NCI-H146 treated with DMSO at 0.1 percent for 48 hours (cell line): ENCODE results near the gene SPTSSA.
A peak's percentile ranks its signal among the peaks of the same experiment; 100 is the strongest.
"Not testable (repeated sequence)": the region's sequence is repeated elsewhere in the genome, so short reads cannot be mapped to it uniquely, and the experiment has no call there.

Experiments used
- DNase-seq: peaks from one replicate; lab custom pipeline; 2025; ENCODE audit not compliant: unreplicated experiment; lab: John Stamatoyannopoulos, UW

SPTSSA gene

DNA sequence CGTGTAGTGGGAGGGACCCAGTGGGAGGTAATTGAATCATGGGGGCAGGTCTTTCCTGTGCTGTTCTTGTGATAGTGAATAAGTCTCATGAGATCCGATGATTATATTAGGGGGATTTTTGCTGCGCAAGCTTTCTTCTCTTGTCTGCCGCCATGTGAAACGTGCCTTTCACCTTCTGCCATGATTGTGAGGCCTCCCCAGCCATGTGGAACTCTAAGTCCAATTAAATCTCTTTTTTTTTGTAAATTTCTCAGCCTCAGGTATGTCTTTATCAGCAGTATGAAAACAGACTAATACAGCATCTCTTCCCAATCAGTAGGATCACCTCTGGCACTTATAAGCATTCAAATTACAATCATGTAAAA, 34.0 kb downstream of the SPTSSA start:
- not testable (repeated sequence) for DNase-seq

DNA sequence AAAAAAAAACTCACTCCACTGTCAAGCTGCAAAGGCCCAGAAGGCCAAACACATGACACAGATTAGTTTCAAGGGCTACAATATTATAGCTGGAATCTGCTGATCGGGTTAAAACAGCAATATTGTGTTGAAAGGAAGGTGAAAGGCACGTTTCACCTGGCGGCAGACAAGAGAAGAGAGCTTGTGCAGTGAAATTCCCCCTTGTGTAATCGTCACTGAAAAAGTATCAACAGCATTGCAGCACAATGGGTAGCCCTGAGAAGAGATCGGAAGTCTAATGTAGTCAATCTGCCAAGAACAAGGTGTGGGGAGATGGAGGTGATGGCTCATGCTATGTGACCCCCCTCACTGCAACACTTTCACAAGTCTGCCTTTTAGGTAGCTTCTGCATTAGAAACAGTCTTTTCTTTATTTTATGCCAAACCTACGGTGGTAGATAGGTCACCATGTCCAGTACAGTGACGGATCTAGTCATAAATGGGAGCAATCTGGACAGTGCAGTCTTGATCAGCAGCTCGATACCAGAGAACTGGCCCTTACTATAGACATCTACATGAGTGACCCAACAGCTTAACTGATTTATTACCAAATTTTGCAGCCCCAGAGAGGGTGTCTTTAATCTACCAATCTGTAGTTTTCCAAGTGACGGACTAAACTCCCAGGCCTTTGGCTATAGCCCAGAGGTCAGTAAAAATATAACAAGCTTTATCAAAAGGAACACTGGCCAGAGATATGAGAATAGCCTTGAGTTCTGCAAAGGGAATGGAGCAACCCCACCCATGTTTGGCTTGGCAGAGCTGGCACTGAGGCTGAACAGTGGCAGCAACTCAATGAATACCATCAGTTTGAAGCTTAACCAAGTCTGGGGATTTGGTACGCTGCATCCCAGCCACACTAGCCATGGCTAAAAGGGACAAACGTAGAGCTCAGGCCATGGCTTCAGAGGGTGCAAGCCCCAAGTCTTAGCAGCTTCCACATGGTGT, 35.4 kb downstream of the SPTSSA start:
- DNase-seq, result no peak

DNA sequence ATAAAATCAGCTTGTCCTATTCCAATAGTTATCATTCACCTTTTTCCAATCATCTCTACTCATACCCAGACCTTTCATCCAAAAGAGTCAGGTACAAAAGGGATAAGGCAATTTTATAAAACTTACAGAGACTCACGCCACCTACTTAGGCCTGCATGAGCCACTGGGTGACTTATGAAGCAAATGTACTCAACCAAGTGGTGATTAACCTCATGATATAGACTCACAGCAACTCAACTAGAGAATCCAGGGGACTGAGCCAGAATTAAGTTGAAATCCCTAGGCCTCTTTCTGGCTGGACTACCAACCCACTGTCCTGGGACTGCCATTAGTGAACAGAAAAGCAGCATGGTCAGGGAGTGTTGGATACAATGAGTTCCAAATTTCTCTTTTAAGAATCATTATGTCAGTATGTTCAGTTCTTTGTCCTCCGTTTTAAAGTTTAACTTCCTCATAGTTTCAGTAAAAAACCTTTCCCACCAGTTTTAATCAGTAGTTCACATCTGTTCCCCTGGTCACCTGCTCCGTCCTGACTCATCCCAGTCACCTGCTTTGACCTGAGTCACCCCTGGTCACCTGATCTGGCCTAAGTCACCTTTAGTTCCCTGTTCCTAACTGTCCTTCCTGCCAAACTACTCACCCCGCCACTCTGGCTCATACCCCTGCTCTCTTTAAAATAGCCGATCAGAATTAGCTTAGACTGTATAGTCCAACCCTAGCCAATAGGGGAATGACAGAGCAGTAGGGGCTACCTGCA, 36.8 kb downstream of the SPTSSA start:
- no peak for DNase-seq

DNA sequence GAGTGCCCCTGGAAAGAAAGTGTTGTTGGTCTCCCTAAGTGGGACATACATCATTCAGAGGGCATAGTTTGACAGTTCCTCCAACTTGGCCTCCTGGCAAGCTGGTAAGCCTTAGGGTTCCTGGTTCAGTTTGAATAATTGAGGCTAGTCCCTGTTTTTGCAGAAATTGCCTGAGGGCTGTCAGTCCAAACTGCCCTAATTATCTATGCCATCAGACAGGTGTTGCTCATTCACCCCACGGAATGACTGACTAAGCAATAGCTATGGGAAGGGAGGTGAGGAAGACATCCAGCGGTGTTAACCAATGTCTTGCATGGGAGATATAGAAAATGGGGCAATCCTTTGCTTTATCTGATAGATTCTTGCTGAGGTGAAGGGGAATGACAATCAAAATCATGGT, 37.6 kb downstream of the SPTSSA start:
- DNase-seq, result peak; percentile 3

DNA sequence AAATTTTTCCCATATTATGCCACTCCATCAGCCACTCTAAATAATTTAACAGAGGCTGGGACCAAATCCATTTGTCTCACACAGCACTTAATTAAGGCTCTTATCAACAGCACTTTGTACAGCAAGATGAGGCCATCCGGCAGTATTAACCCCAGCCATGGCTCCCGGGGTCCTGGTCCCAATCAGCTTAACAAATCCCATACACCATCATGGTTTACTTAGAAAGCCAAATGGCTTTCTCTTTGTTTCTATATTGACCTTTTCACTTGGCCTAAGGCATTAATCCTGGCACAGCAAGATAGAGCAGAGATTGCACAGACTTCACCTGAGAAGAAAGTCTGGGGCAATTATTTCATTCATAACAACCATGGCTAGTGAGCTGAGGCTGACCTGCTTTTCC, 38.6 kb downstream of the SPTSSA start:
- peak; percentile 51 for DNase-seq

DNA sequence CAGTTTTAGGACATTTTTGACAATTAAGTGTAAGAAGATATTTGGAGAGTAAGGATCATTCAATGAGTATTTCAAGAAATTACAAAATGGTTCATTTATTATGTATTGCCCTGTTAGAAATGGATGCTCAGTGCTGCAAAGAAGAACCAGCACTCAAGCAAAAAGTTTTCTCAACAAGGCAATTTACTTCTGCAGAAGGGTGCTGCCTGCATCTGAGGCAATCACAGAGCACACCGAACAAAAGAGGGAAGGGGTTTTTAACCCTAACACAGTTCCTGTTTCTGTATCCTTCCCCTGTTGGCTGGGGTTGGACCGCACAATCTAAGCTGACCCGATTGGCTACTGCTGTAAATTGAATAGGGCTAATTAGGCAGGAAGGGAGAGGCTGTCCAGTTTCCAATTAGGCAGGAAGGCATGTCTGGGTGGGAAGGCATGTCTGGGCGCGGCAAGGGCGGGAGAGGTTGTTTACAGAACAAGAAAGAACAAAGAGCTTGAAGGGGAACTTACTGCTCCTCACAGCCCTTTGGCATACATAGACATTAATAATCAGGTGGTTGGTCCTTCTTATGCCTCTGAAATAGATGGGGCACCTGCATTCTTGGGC, 41.4 kb downstream of the SPTSSA start:
- DNase-seq, result no peak

DNA sequence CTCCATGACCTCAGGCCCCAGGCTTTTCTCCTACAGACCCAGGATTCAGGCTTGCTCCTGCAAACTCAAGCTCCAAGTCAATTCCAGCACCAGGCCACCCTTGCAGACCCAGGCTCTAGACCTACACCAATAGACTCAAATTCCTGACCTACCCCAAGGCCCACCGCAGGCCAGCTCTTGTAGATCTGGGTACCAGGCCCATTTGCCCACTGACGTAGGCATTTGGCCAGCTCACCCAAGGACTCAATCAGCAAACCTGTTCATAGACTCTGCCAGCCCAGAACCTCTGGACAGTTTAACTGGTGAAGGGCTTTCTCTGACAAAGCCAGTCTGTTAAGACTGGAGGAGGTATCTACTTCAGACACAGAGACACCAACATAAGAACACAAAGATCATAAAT, 52.3 kb downstream of the SPTSSA start:
- DNase-seq, result no peak

DNA sequence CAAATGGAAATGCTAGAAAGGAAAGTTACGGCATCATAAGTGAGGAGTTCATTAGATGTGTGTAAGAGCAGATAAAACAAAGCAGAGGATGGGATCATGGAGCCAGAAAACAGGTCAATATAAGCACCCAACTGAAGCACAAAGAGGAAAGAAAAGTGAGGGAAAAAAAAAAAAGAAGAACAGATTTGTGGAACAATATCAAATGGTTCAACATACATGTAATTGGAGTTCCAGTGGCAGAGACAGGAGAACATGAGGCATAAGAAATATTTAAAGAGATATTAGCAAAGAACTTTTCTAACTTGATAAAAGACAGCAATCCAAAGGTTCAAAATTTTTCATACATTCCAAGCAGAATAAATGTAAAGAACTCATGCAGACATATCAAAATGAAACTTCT, 54.1 kb downstream of the SPTSSA start:
- no peak for DNase-seq

DNA sequence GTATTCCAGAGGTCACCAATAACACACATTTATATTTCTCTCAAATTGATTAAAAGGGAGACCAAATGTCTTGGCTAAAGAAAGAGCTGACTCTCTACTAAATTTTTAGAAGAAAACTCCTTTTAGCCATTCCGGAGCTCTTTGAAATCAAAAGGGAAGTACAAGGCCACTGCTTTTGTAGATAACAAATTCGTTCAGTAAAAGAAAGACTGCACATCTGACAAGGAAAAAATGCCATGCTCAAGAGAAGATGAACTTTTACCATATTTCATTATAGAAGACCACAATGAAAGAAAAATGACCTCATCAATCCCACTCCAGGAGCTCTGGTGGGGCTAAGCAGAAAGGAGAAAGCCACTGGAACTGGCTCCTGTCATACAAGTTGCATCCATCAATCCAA, 57.6 kb downstream of the SPTSSA start:
- DNase-seq, result no peak

DNA sequence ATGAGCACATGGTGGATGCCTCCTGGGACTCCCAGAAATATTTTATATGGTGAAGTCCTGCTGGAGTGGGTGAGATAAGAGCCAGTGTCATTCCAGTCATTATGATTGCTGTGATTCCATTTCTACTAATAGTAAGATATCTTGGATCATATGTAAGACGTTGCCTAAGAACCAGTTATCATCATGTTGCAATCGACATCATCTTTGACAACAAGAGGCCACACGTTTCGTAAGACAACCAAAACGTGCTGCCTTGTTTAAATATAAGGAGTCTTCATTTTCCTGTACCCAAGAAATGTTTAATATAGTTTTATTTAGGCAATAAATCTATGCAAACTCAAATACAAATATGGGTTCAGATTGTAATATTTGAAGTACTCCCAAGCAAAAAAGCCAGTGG, 58.4 kb downstream of the SPTSSA start:
- no peak for DNase-seq

DNA sequence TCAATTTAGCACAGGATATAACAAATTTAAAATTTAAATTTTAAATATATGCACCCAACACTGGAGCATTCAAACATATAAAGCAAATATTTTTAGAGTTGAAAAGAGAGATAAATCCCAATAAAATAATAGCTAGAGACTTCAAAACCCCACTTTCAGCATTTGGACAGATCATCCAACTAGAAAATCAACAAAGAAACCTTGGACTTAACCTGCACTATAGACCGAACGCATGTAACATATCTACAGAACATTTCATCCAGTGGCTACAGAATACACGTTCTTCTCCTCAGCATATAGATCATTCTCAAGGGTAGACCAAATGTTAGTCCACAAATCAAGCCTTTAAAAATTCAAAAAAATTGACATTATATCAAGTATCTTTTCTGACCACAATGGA, 64.0 kb downstream of the SPTSSA start:
- DNase-seq, result no peak

DNA sequence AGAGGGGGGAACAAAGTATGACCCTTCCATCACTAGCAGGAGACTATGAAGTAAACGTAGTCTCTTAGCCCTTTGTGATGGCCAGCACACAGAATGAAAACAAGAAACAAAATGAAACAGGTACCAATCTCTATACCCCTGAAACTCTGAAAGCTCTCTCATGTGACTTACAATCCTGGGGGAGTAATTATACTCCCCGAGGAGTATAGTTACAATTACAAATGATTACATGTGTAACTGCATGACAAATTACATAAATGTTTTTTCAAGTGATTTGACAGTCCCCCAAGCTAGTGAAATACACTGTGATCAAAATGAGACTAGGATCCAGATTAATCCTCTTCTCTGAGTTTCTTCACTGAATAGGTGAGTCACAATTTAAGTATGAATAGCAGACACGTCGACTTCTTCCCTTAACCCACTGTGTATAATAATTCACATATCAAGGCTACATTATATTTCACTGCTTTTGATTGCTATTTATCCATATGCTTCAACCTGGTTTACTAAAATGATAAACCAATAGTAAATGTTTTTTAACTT, 74.0 kb downstream of the SPTSSA start:
- DNase-seq, result no peak

DNA sequence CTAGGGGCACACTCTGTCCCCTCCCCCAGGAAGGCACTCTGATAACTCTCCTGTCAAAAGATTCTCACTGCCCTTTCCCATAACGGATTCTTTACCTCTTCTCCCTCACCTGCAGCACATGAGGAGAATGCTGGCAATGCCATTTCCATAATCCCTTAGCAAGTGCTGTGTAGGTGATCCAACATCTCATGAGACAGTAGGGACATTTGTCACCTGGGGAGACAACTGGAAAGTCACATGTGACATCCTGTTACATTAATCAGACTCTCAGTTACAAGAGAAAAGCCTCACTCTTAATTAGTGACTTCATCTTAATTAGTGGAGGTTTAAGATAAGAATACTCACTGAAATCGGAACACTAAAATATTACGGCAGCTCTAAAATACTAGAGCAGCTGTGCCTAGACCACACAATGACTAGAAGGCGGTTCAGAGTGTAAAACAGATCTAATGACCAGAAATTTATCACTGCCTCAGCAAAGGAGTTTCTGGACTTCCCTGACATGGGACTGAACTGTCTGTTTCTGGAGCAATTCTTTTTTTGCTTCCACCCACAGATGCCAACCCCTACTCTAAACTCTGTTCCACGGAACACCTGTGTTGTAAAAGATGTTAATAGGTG, 75.1 kb downstream of the SPTSSA start:
- no peak for DNase-seq

DNA sequence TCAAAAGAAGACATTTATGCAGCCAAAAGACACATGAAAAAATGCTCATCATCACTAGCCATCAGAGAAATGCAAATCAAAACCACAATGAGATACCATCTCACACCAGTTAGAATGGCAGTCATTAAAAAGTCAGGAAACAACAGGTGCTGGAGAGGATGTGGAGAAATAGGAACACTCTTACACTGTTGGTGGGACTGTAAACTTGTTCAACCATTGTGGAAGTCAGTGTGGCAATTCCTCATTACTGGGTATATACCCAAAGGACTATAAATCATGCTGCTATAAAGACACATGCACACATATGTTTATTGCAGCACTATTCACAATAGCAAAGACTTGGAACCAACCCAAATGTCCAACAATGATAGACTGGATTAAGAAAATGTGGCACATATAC, 76.2 kb downstream of the SPTSSA start:
- DNase-seq, result not testable (repeated sequence)

DNA sequence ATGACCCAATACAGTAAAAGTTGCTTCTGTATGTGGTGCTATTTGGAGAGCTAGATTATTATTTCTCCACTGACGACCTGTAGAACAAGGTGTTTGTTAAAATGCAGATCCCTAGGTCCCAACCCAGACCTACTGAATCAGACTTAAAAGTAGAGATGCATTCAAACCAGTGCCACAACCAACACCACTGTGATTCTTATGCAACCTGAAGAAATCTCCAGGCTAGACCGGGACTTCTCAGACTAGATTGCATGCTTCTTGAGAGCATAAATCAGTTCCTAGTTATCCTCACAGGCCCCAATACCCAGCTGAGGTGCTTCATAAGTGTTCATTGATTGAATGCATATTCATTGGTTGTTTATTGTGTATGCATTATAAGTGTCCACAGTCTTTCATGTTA, 78.2 kb downstream of the SPTSSA start:
- no peak for DNase-seq
